ENCODE results near the gene NEXMIF.

DNA sequence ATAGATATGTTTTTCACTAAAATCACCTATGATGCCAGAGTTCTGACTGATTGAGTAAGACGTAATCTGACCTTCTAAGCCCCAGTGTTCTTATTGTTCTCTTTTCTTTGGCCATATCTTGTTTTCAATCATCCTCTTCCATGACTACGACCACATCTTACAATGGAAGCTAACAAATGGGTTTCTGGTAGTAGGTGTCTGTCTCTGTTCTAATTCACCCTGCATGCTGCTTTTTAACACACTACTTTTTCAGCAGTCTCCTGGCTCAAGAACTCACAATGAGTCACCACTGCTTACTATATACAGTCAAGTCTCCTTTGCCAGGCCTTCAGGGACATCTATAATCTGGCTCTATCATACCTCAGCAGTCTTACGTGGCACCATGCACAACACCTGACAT lies 146.1 kb downstream of the NEXMIF start:
- TF ChIP-seq EP300 (IDR thresholded peaks at IDR 0.05; ENCODE audit: borderline replicate concordance in 1 of 2, low read depth in 2 of 2, low read length in 2 of 2), result no peak
- TF ChIP-seq JUN (IDR thresholded peaks at IDR 0.05; ENCODE audit: low read depth, low read length), result no peak
- no peak for TF ChIP-seq ATF2 (IDR thresholded peaks at IDR 0.05; ENCODE audit: low read length)
- no peak for TF ChIP-seq JUND (IDR thresholded peaks at IDR 0.05; ENCODE audit: low read length)
- TF ChIP-seq TEAD4 (IDR thresholded peaks at IDR 0.05; ENCODE audit: low read depth, low read length), result no peak
- TF ChIP-seq EZH2 (IDR thresholded peaks at IDR 0.05; ENCODE audit: low read depth, low read length, severe bottlenecking), result no peak
- TF ChIP-seq MAFK (IDR thresholded peaks at IDR 0.05; ENCODE audit: low read depth, low read length), result no peak
- TF ChIP-seq, protein P1, sequence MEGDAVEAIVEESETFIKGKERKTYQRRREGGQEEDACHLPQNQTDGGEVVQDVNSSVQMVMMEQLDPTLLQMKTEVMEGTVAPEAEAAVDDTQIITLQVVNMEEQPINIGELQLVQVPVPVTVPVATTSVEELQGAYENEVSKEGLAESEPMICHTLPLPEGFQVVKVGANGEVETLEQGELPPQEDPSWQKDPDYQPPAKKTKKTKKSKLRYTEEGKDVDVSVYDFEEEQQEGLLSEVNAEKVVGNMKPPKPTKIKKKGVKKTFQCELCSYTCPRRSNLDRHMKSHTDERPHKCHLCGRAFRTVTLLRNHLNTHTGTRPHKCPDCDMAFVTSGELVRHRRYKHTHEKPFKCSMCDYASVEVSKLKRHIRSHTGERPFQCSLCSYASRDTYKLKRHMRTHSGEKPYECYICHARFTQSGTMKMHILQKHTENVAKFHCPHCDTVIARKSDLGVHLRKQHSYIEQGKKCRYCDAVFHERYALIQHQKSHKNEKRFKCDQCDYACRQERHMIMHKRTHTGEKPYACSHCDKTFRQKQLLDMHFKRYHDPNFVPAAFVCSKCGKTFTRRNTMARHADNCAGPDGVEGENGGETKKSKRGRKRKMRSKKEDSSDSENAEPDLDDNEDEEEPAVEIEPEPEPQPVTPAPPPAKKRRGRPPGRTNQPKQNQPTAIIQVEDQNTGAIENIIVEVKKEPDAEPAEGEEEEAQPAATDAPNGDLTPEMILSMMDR (IDR thresholded peaks at IDR 0.05; ENCODE audit: control extremely low read depth in 1 of 3, insufficient read depth in 1 of 3, low read depth in 1 of 3, low read length in 3 of 3), result no peak
- TF ChIP-seq, protein P2, sequence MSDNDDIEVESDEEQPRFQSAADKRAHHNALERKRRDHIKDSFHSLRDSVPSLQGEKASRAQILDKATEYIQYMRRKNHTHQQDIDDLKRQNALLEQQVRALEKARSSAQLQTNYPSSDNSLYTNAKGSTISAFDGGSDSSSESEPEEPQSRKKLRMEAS (IDR thresholded peaks at IDR 0.05), result no peak
- no peak for TF ChIP-seq SP1 (IDR thresholded peaks at IDR 0.05; ENCODE audit: low read depth, low read length)
- TF ChIP-seq RAD21 (IDR thresholded peaks at IDR 0.05 in 1 of 2, conservative IDR thresholded peaks at IDR 0.05 in 1 of 2; ENCODE audit: low read depth in 2 of 2, low read length in 2 of 2), result no peak
- TF ChIP-seq KDM4A (IDR thresholded peaks at IDR 0.05; ENCODE audit: low read depth, low read length, severe bottlenecking), result no peak
- no peak for TF ChIP-seq YY1 (IDR thresholded peaks at IDR 0.05; ENCODE audit: low read depth, low read length)
